Measurements from ENCODE around the gene MEDAG. TPM values are rescaled to one million over a fixed set of nuclear protein-coding genes. Genes with fewer than 3 reads are reported as not detected.
A peak's percentile ranks its signal among the peaks of the same experiment; 100 is the strongest.

Gene MEDAG
- total RNA-seq, 4 donors from 2014 or later, result 16.8 to 189 (median 38.4) TPM

DNA sequence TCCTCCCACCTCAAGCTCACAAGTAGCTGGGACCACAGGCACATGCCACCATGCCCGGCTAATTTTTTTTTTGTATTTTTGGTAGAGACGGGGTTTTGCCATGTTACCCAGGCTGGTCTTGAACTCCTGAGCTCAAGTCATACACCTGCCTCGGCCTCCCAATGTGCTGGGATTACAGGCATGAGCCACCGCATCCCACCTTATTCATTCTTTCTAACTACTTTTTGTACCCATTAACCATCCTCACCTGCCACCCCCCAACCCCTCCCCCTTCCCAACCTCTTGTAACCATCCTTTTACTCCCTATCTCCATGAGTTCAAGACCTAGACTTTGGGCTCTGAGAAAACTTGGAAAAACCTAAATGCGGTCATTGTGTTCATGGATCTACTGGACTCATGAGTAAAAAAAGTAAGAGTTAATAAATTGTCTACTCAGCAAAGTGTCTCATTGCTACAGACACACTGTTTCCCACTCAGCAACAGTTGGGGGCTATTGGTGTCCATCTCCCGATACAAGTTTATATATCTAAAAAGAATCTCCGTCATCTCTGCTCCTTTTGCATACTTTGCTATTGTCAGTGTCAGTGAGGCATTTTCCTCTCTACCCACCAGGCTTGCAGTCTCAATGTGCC lies 44.1 kb upstream of the MEDAG start:
- ATAC-seq, result no peak
- H3K36me3 ChIP-seq, result no peaks in the 10 kb centered on the region
- H3K4me1 ChIP-seq, result peaks cover 0 to 41% (median 17%) of the 10 kb centered on the region in 3 donors
- H3K9me3 ChIP-seq, result peaks cover 0 to 9% (median 0%) of the 10 kb centered on the region in 3 donors
- 89 to 100% methylated on average over 2 to 7 of the region's 7 CpGs for WGBS, 2 donors (ENCODE audit: low coverage in 1 of 2)
- TF ChIP-seq EP300 (IDR thresholded peaks at IDR 0.05) (no peak), POLR2AphosphoS5 (IDR thresholded peaks at IDR 0.05) (no peak), POLR2A (IDR thresholded peaks at IDR 0.05) (no peak)
- TF ChIP-seq, protein P1, sequence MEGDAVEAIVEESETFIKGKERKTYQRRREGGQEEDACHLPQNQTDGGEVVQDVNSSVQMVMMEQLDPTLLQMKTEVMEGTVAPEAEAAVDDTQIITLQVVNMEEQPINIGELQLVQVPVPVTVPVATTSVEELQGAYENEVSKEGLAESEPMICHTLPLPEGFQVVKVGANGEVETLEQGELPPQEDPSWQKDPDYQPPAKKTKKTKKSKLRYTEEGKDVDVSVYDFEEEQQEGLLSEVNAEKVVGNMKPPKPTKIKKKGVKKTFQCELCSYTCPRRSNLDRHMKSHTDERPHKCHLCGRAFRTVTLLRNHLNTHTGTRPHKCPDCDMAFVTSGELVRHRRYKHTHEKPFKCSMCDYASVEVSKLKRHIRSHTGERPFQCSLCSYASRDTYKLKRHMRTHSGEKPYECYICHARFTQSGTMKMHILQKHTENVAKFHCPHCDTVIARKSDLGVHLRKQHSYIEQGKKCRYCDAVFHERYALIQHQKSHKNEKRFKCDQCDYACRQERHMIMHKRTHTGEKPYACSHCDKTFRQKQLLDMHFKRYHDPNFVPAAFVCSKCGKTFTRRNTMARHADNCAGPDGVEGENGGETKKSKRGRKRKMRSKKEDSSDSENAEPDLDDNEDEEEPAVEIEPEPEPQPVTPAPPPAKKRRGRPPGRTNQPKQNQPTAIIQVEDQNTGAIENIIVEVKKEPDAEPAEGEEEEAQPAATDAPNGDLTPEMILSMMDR (IDR thresholded peaks at IDR 0.05), result no peak
- no peak overlapping the region for H3K4me3 ChIP-seq
- H3K27me3 ChIP-seq, result no peaks in the 10 kb centered on the region
- peak overlapping the region in 1 of 4 donors; percentile 85 for H3K27ac ChIP-seq

DNA sequence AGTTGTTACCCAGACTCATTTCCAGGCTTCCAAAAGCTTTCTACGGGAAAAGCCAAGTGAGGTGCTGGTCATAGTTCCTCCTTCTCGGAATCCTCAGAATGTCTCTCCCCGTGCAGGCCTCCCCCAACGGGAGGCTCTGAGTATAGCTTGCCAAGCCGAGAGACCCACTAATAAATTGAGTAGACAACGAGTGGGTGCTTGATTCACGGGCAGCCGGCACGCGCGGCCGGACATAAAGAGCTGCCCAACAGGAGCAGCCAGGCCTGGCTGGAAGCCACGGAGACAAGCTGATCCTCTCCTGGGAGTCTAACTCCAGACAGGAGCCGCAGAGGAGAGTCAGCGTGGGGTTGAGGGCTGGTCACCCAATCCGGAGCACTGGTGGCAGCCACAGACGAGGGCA lies 43.4 kb upstream of the MEDAG start:
- no peaks in the 10 kb centered on the region for H3K36me3 ChIP-seq
- peaks cover 0 to 41% (median 17%) of the 10 kb centered on the region in 3 donors for H3K4me1 ChIP-seq
- peaks cover 0 to 9% (median 0%) of the 10 kb centered on the region in 3 donors for H3K9me3 ChIP-seq
- no peak for ATAC-seq
- WGBS, 2 donors (ENCODE audit: low coverage in 1 of 2), result 48% methylated on average over 6 of the region's 17 CpGs; no CpG with 5 or more reads in 1 of the 2 donors
- no peak overlapping the region for H3K4me3 ChIP-seq
- TF ChIP-seq, protein P1 (IDR thresholded peaks at IDR 0.05), result no peak
- TF ChIP-seq POLR2AphosphoS5 (IDR thresholded peaks at IDR 0.05), result peak; percentile 63
- H3K27ac ChIP-seq, result peak overlapping the region in 3 of 4 donors; percentile 83 to 90 (median 85)
- H3K27me3 ChIP-seq, result no peaks in the 10 kb centered on the region

DNA sequence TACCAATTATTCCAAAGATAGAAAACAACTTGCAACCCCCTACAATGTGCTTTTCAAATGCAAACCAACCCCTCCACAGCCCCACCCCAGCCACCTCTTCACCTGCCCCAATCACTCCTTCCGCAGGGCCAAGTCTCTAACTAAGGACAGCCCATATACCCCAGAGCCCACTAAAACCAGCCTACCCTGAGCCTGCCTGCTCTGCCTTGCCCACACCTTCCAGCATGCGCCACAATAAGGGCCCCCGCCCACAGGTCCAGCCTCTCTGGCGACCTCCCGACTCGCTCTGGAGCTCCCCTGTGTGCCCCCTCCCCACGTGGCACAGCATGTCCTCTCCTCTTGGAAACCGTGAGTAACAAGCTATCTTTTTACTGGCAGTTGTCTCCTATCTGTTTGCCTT lies 42.8 kb upstream of the MEDAG start:
- TF ChIP-seq POLR2AphosphoS5 (IDR thresholded peaks at IDR 0.05) (no peak), POLR2A (IDR thresholded peaks at IDR 0.05) (no peak), EP300 (IDR thresholded peaks at IDR 0.05) (no peak)
- TF ChIP-seq, protein P1 (IDR thresholded peaks at IDR 0.05), result no peak
- ATAC-seq, result no peak
- Histone ChIP-seq H3K27ac (peak overlapping the region in 3 of 4 donors; percentile 83 to 90 (median 85)), H3K4me3 (no peak overlapping the region), H3K4me1 (peaks cover 0 to 41% (median 17%) of the 10 kb centered on the region in 3 donors), H3K27me3 (no peaks in the 10 kb centered on the region), H3K9me3 (peaks cover 0 to 6% (median 0%) of the 10 kb centered on the region in 3 donors), H3K36me3 (no peaks in the 10 kb centered on the region)
- WGBS, 2 donors (ENCODE audit: low coverage in 1 of 2), result 84 to 93% methylated on average over 7 to 8 of the region's 8 CpGs

DNA sequence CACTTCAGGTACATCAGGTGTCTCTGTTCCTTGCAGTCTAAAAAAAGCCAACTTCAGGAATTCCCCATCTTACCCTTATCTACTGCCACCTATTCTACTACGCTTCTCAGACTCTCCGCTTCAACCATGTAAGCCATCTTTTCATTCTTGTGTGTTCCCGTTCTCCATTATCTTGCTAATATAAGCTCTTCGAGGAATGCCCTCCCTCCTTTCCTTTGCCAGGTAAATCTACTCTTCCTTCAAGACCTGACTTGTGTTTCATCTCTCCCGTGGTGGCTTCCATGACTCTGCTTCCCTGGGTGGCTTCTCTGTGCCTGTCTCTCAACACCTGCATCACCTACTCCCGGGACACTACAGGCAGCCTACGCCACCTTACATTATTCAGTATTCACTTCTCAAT lies 42.3 kb upstream of the MEDAG start:
- Histone ChIP-seq H3K36me3 (no peaks in the 10 kb centered on the region), H3K4me3 (no peak overlapping the region), H3K27ac (peak overlapping the region; percentile 83 to 90 (median 86)), H3K4me1 (peaks cover 0 to 46% (median 19%) of the 10 kb centered on the region in 3 donors), H3K9me3 (peaks cover 0 to 1% (median 0%) of the 10 kb centered on the region in 3 donors), H3K27me3 (no peaks in the 10 kb centered on the region)
- no peak for ATAC-seq
- WGBS, 2 donors (ENCODE audit: low coverage in 1 of 2), result 82 to 84% methylated on average over 7 of the region's 7 CpGs
- TF ChIP-seq POLR2AphosphoS5 (IDR thresholded peaks at IDR 0.05) (no peak), POLR2A (IDR thresholded peaks at IDR 0.05) (no peak), EP300 (IDR thresholded peaks at IDR 0.05) (no peak)
- TF ChIP-seq, protein P1 (IDR thresholded peaks at IDR 0.05), result no peak

All from gastroesophageal sphincter (tissue), 4 donors.